ENCODE measurements around the gene ENOX2.

DNA sequence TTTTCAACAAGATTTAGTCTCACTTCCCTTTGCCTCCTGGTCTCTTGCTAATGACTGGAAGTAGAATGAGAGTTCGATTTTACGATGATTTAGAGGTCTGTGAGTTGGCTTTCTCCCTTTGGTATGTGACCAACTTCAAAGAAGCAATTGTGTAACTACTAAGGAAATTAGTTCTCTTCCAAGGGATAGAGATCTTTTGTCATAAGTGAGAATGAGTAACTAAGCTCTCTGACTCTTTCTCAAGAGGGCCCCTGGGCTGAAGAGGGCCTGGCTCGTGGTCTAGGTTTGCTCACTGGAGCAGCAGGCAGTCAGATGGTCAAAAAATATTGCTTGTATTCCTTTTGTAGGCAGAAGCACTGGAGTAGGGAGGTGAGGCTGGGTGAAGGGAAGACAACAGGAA, 176.3 kb downstream of the ENOX2 start:
- no peak for TF ChIP-seq POLR2AphosphoS5 (IDR thresholded peaks at IDR 0.05; ENCODE audit: borderline replicate concordance, low read depth, low read length)
- no peak for TF ChIP-seq EZH2 (IDR thresholded peaks at IDR 0.05)

Measured in SK-N-MC (cell line).